Astrocyte of the cerebellum (primary cell): Measurements from ENCODE around the gene GRIK1.
"Not testable (repeated sequence)": the region's sequence is repeated elsewhere in the genome, so short reads cannot be mapped to it uniquely, and the experiment has no call there.

Source experiments
- DNase-seq: peaks from one replicate; pipeline ENCODE4 v3.0.0-alpha.2; 2011; ENCODE audit warnings: low read depth
- H3K4me3 ChIP-seq: 2 replicates; pipeline ENCODE4 v1.5.1; 2011; ENCODE audit warnings: mild to moderate bottlenecking, low read depth, low read length, moderate library complexity
- in situ Hi-C: cut with HindIII; loops from 2 replicates; pipeline ENCODE4 v1.10.0; 2017; ENCODE audit warnings: low sequenced_read_pairs
- TF ChIP-seq, protein P1 (sequence below): IDR thresholded peaks from 2 replicates; pipeline ENCODE4 v1.5.1; 2012; ENCODE audit warnings: low read length, low read depth, moderate library complexity, mild to moderate bottlenecking; ENCODE audit errors: missing control alignments

The GRIK1 gene

DNA sequence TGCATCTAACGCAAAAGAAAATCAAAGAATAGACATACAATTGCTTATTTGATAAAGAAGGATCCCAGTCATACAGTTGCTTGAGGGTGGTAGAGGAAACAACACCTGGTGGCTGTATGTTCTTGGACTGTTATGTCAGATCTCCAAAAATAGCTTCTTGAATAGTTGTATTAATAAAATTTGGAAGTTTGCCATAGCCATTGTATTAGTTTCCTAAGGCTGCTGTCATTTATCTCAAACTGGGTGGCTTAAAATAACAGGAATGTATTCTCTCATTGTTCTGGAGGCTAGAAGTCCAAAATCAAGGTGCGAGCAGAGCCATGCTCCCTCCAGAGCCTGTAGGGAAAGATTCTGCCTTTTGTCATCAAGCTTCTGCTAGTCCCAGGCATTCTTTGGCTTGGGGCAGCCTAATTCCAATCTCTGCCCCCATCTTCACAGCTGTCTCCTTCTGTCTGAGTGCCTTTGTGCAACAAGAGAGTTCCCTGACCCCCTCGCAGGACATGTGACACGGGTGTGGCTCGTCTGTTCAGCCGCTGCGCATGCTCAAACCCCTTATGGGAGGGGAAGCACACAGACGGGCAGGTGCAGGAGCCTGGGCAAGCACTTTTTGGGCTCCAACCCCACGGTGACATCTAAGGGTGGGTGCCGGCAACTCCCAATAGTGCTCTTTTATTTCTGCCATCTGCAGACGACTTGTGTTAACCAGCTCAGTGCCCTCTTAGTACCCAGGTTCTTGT is 21.7 kb upstream of the GRIK1 start:
- DNase-seq, result no peak
- H3K4me3 ChIP-seq, result no peak overlapping the region
- TF ChIP-seq, protein P1, sequence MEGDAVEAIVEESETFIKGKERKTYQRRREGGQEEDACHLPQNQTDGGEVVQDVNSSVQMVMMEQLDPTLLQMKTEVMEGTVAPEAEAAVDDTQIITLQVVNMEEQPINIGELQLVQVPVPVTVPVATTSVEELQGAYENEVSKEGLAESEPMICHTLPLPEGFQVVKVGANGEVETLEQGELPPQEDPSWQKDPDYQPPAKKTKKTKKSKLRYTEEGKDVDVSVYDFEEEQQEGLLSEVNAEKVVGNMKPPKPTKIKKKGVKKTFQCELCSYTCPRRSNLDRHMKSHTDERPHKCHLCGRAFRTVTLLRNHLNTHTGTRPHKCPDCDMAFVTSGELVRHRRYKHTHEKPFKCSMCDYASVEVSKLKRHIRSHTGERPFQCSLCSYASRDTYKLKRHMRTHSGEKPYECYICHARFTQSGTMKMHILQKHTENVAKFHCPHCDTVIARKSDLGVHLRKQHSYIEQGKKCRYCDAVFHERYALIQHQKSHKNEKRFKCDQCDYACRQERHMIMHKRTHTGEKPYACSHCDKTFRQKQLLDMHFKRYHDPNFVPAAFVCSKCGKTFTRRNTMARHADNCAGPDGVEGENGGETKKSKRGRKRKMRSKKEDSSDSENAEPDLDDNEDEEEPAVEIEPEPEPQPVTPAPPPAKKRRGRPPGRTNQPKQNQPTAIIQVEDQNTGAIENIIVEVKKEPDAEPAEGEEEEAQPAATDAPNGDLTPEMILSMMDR, result no peak
- in situ Hi-C loops, result no loop called here

DNA sequence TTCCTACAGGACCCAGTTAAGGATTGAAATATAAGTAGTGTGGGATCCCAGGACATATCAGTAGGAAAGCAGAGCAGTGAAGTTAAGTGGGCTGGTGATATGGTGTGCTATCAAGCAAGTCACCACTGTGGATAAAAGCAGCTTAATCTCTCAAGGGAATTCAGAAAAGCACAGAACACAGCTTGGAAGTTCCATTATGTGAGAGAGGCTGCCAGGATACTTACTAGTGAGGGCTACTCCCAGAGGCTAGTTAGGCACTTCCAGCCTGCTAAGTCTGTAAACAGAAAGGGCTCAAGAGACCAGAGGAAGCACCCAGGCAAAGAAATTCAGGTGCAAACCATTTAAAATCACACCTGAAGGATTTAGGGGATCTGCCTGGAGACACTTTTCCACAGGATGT is 18.8 kb upstream of the GRIK1 start:
- no peak overlapping the region for H3K4me3 ChIP-seq
- no peak for DNase-seq
- TF ChIP-seq, protein P1, result no peak
- in situ Hi-C loops, result no loop called here

DNA sequence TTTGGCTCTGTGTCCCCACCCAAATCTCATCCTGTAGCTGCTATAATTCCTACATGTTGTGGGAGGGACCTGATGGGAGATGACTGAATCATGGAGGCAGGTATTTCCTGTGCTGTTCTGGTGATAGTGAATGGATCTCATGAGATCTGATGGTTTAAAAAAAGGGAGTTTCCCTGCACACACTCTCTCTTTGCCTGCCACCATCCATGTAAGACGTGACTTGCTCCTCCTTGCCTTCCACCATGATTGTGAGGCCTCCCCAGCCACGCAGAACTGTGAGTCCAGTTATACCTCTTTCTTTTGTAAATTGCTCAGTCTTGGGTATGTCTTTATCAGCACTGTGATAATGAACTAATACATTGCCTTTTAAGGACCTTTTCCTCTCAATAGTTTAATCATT is 18.2 kb upstream of the GRIK1 start:
- in situ Hi-C loops, DNase-seq, H3K4me3 ChIP-seq: not testable (repeated sequence)

DNA sequence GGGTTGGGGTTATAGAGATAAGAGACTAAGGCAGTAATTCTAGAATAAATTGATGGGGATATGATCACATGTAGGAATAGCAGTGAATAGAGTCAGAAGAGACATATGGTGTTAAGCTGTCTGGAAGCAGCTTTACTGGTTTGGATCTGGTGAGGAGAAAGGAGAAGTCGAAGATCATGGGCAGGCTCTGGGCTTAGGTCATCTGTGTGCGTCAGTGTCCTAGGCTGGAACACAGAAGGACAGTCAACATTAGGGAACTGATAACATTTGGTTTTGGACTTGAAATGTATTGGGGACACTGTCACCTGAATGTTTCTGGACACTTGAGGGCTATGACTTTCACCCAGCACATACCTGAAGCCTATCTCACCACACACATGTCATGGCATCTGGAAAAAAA is 13.9 kb upstream of the GRIK1 start:
- in situ Hi-C loops, result no loop called here
- no peak for DNase-seq
- TF ChIP-seq, protein P1, result no peak
- H3K4me3 ChIP-seq, result no peak overlapping the region

DNA sequence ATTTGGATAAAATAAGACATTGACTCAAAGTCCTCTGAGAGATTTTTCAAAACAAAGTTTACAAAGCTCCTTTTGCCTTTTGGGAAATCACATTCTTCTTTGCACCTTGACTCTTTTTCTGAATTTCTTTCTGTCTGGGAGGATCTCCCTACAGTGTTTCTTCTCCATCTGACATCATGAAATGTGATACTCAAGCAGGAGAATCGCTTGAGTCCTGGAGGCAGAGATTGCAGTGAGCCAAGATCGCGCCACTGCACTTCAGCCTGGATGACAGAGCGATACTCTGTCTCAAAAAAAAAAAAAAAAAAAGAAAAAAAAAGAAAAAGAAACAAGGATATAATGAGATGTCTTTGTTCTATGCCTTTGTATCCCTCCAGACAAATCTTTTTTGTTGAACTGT is 13.3 kb upstream of the GRIK1 start:
- no peak overlapping the region for H3K4me3 ChIP-seq
- TF ChIP-seq, protein P1, result no peak
- in situ Hi-C loops, result no loop called here
- DNase-seq, result no peak

DNA sequence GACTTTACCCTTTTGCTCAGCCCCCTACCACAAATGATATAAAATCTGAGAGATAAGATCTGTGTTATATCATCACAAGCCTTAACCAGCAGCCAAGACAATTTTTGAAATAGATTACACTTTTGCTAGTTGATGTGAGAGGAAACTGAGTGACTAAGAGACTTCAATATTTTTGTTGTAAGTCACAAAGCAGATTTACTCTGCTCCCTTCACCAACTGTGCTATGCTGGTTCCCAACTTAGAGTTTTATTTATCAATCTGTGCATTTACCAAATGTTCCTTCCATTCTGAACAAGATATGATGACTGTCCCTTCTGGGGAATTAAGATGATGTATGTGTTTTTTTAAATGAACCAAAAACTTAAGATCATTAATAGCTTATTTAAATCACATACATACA is 12.1 kb upstream of the GRIK1 start:
- no peak for DNase-seq

DNA sequence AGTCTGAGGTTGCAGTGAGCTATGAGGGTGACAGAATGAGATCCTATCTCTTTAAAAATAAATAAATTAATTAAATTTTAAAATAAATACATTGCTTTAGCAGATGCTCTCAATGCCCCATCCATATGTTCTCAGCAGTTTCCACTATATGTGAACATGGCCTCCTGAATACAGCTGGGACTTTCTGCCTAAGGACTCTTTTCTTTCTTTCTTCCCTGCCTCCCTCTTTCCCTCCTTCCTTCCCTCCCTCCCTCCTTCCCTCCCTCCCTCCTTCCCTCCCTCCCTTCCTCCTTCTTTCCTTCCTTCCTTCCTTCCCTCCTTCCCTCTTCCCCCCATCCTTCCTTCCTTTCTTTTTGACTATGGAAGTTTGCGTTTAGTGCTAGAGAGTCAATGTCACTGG is 10.2 kb upstream of the GRIK1 start:
- DNase-seq, result no peak
- in situ Hi-C loops, result no loop called here
- H3K4me3 ChIP-seq, result no peak overlapping the region
- TF ChIP-seq, protein P1, result no peak

More for the DNA sequence above, 12.1 kb upstream of the GRIK1 start:
- no peak overlapping the region for H3K4me3 ChIP-seq
- TF ChIP-seq, protein P1, result no peak
- in situ Hi-C loops, result no loop called here
